ENCODE results near the gene UBTF. TPM values are rescaled to one million over a fixed set of nuclear protein-coding genes. Genes with fewer than 3 reads are reported as not detected.

Gene UBTF
- total RNA-seq, 1 donor from 2014 or later, result 63.8 TPM

DNA sequence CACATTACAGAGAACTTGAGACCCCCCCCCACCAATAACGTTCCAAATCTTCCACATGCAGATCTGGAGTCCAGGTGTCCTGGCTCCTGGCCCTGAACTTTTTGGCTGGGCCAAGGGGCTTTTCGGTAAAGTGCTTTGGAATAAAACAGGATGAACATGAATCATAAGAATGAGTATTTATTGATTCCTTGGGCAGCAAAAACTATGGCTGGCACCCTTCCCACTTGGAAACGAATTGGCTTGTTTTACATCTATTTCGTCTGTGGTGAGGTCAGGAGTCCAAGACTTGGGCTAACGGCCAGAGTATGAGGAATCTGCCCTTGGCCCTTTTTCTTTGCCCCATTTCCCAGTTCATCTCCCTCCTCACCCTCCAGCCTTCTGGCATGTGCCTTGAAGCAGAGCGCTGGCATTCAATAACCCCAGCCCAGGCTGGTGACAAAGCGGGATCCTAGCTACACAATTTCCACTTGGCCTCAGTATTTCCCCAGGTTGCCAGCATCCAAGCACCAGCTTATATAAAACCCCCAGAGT lies 4.1 kb upstream of the UBTF start:
- TF ChIP-seq CTCF (IDR thresholded peaks at IDR 0.05; ENCODE audit: unreplicated experiment), result no peak
- DNase-seq (ENCODE audit: low spot score), result no peak
- no peaks in the 10 kb centered on the region for H3K9me3 Mint-ChIP-seq (ENCODE audit: unreplicated experiment)
- H3K4me1 Mint-ChIP-seq (ENCODE audit: unreplicated experiment), result peaks cover 17% of the 10 kb centered on the region
- H3K27me3 Mint-ChIP-seq (ENCODE audit: unreplicated experiment), result peaks cover 9% of the 10 kb centered on the region
- peak overlapping the region; percentile 69 for H3K4me3 Mint-ChIP-seq (ENCODE audit: unreplicated experiment)
- no peak overlapping the region for H3K27ac Mint-ChIP-seq (ENCODE audit: unreplicated experiment)
- H3K36me3 Mint-ChIP-seq (ENCODE audit: low read depth, unreplicated experiment), result no peaks in the 10 kb centered on the region

GRCh38 chr17:44222112-44222869 lies 2.8 kb upstream of the UBTF start:
- Mint-ChIP-seq H3K27ac (ENCODE audit: unreplicated experiment) (peak overlapping the region; percentile 93), H3K27me3 (ENCODE audit: unreplicated experiment) (peaks cover 14% of the 10 kb centered on the region), H3K4me1 (ENCODE audit: unreplicated experiment) (peaks cover 21% of the 10 kb centered on the region), H3K36me3 (ENCODE audit: low read depth, unreplicated experiment) (no peaks in the 10 kb centered on the region), H3K9me3 (ENCODE audit: unreplicated experiment) (no peaks in the 10 kb centered on the region), H3K4me3 (ENCODE audit: unreplicated experiment) (peak overlapping the region; percentile 97)
- DNase-seq (ENCODE audit: low spot score), result peak; percentile 62
- no peak for TF ChIP-seq CTCF (IDR thresholded peaks at IDR 0.05; ENCODE audit: unreplicated experiment)

DNA sequence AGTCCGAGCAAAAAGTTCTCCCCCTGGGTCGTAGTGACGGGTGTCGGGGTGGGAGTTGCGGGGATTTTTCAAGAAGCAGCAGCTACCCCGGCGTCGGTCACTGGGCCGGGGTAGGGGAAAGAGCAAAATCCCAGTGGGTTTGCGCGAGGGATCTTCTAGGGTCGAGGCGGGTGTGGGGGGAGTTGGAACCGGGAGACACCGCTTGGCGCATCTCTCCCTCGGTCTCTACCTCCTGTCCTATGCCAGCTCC lies 2.3 kb upstream of the UBTF start:
- no peak for DNase-seq (ENCODE audit: low spot score)
- Mint-ChIP-seq H3K4me1 (ENCODE audit: unreplicated experiment) (peaks cover 25% of the 10 kb centered on the region), H3K27me3 (ENCODE audit: unreplicated experiment) (peaks cover 15% of the 10 kb centered on the region)

GRCh38 chr17:44221084-44221861 lies 1.8 kb upstream of the UBTF start:
- peak; percentile 66 for DNase-seq (ENCODE audit: low spot score)
- H3K27ac Mint-ChIP-seq (ENCODE audit: unreplicated experiment), result peak overlapping the region; percentile 79
- H3K9me3 Mint-ChIP-seq (ENCODE audit: unreplicated experiment), result no peaks in the 10 kb centered on the region
- H3K27me3 Mint-ChIP-seq (ENCODE audit: unreplicated experiment), result peaks cover 18% of the 10 kb centered on the region
- peak overlapping the region; percentile 97 for H3K4me3 Mint-ChIP-seq (ENCODE audit: unreplicated experiment)
- peaks cover 31% of the 10 kb centered on the region for H3K4me1 Mint-ChIP-seq (ENCODE audit: unreplicated experiment)
- H3K36me3 Mint-ChIP-seq (ENCODE audit: low read depth, unreplicated experiment), result peaks cover 6% of the 10 kb centered on the region
- no peak for TF ChIP-seq CTCF (IDR thresholded peaks at IDR 0.05; ENCODE audit: unreplicated experiment)

More for the DNA sequence above, 2.3 kb upstream of the UBTF start:
- no peaks in the 10 kb centered on the region for H3K9me3 Mint-ChIP-seq (ENCODE audit: unreplicated experiment)
- H3K36me3 Mint-ChIP-seq (ENCODE audit: low read depth, unreplicated experiment), result peaks cover 1% of the 10 kb centered on the region
- peak overlapping the region; percentile 79 for H3K27ac Mint-ChIP-seq (ENCODE audit: unreplicated experiment)
- no peak for TF ChIP-seq CTCF (IDR thresholded peaks at IDR 0.05; ENCODE audit: unreplicated experiment)
- H3K4me3 Mint-ChIP-seq (ENCODE audit: unreplicated experiment), result peak overlapping the region; percentile 97
